Panc1 (cell line): ENCODE results near the gene RADIL.

ENCODE experiments used
- POLR2AphosphoS5 ChIP-seq: IDR thresholded peaks from 2 replicates; pipeline ENCODE4 v1.6.1; 2012; ENCODE audit warnings: mild to moderate bottlenecking, low read depth, low read length, moderate library complexity
- REST ChIP-seq, 2 experiments: IDR thresholded peaks; 2 replicates each; pipeline ENCODE4 v1.6.1; 2011 to 2012; ENCODE audit warnings: low read depth in 2 of 2, control low read depth in 1 of 2, low read length in 1 of 2, mild to moderate bottlenecking in 1 of 2, moderate library complexity in 1 of 2; ENCODE audit not compliant: insufficient read depth in 1 of 2
- TCF7L2 ChIP-seq: IDR thresholded peaks from 2 replicates; pipeline ENCODE4 v1.6.1; 2011; ENCODE audit warnings: mild to moderate bottlenecking, low read depth, low read length, inconsistent platforms
- TF ChIP-seq, protein P1 (sequence below): fragments of 450-650 bp; IDR thresholded peaks from 2 replicates; pipeline ENCODE4 v1.5.1; 2017; ENCODE audit warnings: mild to moderate bottlenecking

GRCh38 chr7:4762121-4763055, 121.1 kb downstream of the RADIL start:
- TF ChIP-seq, protein P1, sequence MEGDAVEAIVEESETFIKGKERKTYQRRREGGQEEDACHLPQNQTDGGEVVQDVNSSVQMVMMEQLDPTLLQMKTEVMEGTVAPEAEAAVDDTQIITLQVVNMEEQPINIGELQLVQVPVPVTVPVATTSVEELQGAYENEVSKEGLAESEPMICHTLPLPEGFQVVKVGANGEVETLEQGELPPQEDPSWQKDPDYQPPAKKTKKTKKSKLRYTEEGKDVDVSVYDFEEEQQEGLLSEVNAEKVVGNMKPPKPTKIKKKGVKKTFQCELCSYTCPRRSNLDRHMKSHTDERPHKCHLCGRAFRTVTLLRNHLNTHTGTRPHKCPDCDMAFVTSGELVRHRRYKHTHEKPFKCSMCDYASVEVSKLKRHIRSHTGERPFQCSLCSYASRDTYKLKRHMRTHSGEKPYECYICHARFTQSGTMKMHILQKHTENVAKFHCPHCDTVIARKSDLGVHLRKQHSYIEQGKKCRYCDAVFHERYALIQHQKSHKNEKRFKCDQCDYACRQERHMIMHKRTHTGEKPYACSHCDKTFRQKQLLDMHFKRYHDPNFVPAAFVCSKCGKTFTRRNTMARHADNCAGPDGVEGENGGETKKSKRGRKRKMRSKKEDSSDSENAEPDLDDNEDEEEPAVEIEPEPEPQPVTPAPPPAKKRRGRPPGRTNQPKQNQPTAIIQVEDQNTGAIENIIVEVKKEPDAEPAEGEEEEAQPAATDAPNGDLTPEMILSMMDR = no peak
- no peak for TF ChIP-seq POLR2AphosphoS5
- no peak for TF ChIP-seq TCF7L2
- no peak for TF ChIP-seq REST (IDR thresholded peaks at IDR 0.05; ENCODE audit: insufficient read depth in 1 of 2, low read depth in 2 of 2, low read length in 1 of 2)
